IMR-90 (cell line): Measurements from ENCODE around the gene CHD9.

Experiments
- BHLHE40 ChIP-seq: fragments of 150-350 bp; IDR thresholded peaks from 2 replicates; pipeline ENCODE4 v1.6.1; 2016; ENCODE audit warnings: mild to moderate bottlenecking, low read depth, low read length
- CHD1 ChIP-seq: IDR thresholded peaks from 2 replicates; pipeline ENCODE4 v1.6.1; 2012; ENCODE audit warnings: low read depth, low read length, improper control_type of control experiment
- CTCF ChIP-seq: conservative IDR thresholded peaks from 2 replicates; pipeline ENCODE4 v1.5.1; 2012; ENCODE audit warnings: mild to moderate bottlenecking, low read depth, low read length, improper control_type of control experiment
- ELK1 ChIP-seq: fragments of 150-350 bp; IDR thresholded peaks from 2 replicates; pipeline ENCODE4 v1.6.1; 2016; ENCODE audit warnings: low read depth, mild to moderate bottlenecking, low read length, moderate library complexity, borderline replicate concordance
- FOS ChIP-seq: fragments of 150-350 bp; IDR thresholded peaks from 2 replicates; pipeline ENCODE4 v1.6.1; 2016; ENCODE audit warnings: low read depth, low read length
- MAZ ChIP-seq: IDR thresholded peaks from 2 replicates; pipeline ENCODE4 v1.6.1; 2012; ENCODE audit warnings: low read depth, mild to moderate bottlenecking, low read length, improper control_type of control experiment, moderate library complexity, borderline replicate concordance
- MXI1 ChIP-seq: IDR thresholded peaks from 2 replicates; pipeline ENCODE4 v1.6.1; 2012; ENCODE audit warnings: low read depth, mild to moderate bottlenecking, low read length, moderate library complexity, borderline replicate concordance
- POLR2A ChIP-seq: IDR thresholded peaks from 2 replicates; pipeline ENCODE4 v1.6.1; 2012; ENCODE audit warnings: mild to moderate bottlenecking, low read depth, low read length
- RAD21 ChIP-seq: IDR thresholded peaks from 2 replicates; pipeline ENCODE4 v1.6.1; 2012; ENCODE audit warnings: low read length, improper control_type of control experiment
- RCOR1 ChIP-seq: IDR thresholded peaks from 2 replicates; pipeline ENCODE4 v1.6.1; 2012; ENCODE audit warnings: mild to moderate bottlenecking, low read length, improper control_type of control experiment; ENCODE audit not compliant: insufficient replicate concordance
- RFX5 ChIP-seq: IDR thresholded peaks from 2 replicates; pipeline ENCODE4 v1.8.0; 2012; ENCODE audit warnings: low read depth, mild to moderate bottlenecking, low read length, moderate library complexity
- SMC3 ChIP-seq: fragments of 150-350 bp; IDR thresholded peaks from 2 replicates; pipeline ENCODE4 v1.6.1; 2016; ENCODE audit warnings: low read depth, mild to moderate bottlenecking, antibody characterized with exemption, low read length, moderate library complexity
- TF ChIP-seq, protein P1 (sequence below): fragments of 150-350 bp; IDR thresholded peaks from 2 replicates; pipeline ENCODE4 v1.6.1; 2017; ENCODE audit warnings: mild to moderate bottlenecking, antibody characterized with exemption, low read length, low read depth

DNA sequence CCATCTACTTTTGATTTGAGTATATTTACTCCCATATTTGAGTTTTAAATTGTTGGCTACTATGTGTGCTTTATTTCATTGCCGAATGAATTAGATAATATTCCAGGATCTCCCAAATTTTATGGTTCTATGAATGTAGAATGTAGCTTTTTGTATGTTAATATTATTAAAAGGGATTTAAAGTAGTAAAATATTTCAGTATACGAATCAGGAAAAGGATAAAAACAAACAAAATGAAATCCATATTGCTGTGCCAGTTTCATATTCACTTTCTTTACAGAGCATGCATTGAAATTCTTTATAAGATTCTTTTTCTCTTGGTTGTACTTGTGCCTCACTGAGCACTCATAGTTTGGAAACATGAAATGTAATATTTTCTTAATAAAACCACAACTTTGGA, 155.1 kb downstream of the CHD9 start:
- TF ChIP-seq RFX5 (no peak), CTCF (no peak), POLR2A (no peak), CHD1 (no peak), MAZ (no peak), MXI1 (no peak), SMC3 (no peak), ELK1 (no peak), RAD21 (no peak), RCOR1 (no peak), FOS (no peak), BHLHE40 (no peak)
- TF ChIP-seq, protein P1, sequence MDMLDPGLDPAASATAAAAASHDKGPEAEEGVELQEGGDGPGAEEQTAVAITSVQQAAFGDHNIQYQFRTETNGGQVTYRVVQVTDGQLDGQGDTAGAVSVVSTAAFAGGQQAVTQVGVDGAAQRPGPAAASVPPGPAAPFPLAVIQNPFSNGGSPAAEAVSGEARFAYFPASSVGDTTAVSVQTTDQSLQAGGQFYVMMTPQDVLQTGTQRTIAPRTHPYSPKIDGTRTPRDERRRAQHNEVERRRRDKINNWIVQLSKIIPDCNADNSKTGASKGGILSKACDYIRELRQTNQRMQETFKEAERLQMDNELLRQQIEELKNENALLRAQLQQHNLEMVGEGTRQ: no peak
